ENCODE results near the gene ADCY5. TPM values are rescaled to one million over a fixed set of nuclear protein-coding genes. Genes with fewer than 3 reads are reported as not detected.

The ADCY5 gene
- total RNA-seq, 2 donors from 2014 or later, result 5.6 to 7.8 TPM

DNA sequence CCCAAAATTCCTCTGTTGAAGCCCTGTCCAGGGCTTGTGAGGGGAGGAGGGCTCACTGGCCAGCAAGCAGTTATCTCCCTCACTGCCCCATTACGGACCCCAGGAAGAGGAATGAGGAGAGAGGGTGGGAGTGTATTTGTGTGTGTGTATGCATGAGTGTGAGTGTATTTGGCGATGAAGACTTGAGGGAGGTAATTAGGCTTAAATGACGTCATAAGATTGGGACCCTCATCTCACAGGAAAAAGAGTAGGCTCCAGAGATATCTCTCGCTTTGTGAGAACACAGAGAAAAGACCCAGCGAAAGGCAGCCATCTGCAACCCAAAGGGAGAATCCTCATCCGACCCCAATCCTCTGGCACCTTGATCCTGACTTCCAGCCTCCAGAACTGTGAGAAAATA is 32.2 kb downstream of the ADCY5 start:
- Histone ChIP-seq H3K4me1 (peaks cover 5% of the 10 kb centered on the region), H3K27me3 (no peaks in the 10 kb centered on the region), H3K36me3 (no peaks in the 10 kb centered on the region), H3K9ac (ENCODE audit: low read depth in 2 of 2, low read length in 2 of 2) (no peak overlapping the region), H3K9me3 (no peaks in the 10 kb centered on the region), H3K27ac (no peak overlapping the region), H3K4me3 (no peak overlapping the region)
- intact Hi-C loops (cut with DNase I), result no loop called here
- TF ChIP-seq, protein P1, sequence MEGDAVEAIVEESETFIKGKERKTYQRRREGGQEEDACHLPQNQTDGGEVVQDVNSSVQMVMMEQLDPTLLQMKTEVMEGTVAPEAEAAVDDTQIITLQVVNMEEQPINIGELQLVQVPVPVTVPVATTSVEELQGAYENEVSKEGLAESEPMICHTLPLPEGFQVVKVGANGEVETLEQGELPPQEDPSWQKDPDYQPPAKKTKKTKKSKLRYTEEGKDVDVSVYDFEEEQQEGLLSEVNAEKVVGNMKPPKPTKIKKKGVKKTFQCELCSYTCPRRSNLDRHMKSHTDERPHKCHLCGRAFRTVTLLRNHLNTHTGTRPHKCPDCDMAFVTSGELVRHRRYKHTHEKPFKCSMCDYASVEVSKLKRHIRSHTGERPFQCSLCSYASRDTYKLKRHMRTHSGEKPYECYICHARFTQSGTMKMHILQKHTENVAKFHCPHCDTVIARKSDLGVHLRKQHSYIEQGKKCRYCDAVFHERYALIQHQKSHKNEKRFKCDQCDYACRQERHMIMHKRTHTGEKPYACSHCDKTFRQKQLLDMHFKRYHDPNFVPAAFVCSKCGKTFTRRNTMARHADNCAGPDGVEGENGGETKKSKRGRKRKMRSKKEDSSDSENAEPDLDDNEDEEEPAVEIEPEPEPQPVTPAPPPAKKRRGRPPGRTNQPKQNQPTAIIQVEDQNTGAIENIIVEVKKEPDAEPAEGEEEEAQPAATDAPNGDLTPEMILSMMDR (IDR thresholded peaks at IDR 0.05), result no peak
- DNase-seq, result no peak

DNA sequence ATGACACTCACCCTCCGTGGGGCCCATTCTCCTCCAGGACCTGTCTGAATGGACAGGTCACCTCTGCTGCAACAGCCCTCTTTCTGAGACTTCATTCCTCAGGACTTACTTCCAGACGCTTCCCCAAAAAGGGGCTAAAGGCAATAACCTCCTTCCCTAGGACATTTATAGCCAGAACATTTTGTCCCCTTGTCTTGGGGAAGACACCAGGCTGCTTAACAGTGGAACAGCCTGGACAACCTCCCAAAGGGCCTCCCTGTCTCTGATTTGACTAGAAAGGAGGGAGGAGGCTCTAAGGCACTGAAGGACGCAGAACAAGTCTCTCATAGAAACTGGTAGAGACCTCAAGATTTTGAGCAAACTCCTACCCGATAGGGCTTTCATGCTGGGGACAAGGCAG is 32.7 kb downstream of the ADCY5 start:
- TF ChIP-seq, protein P1 (IDR thresholded peaks at IDR 0.05), result no peak
- Histone ChIP-seq H3K9ac (ENCODE audit: low read depth in 2 of 2, low read length in 2 of 2) (no peak overlapping the region), H3K36me3 (no peaks in the 10 kb centered on the region), H3K27me3 (no peaks in the 10 kb centered on the region), H3K9me3 (no peaks in the 10 kb centered on the region), H3K4me3 (no peak overlapping the region), H3K4me1 (peaks cover under 1% of the 10 kb centered on the region), H3K27ac (no peak overlapping the region)
- intact Hi-C loops (cut with DNase I), result no loop called here
- no peak for DNase-seq

DNA sequence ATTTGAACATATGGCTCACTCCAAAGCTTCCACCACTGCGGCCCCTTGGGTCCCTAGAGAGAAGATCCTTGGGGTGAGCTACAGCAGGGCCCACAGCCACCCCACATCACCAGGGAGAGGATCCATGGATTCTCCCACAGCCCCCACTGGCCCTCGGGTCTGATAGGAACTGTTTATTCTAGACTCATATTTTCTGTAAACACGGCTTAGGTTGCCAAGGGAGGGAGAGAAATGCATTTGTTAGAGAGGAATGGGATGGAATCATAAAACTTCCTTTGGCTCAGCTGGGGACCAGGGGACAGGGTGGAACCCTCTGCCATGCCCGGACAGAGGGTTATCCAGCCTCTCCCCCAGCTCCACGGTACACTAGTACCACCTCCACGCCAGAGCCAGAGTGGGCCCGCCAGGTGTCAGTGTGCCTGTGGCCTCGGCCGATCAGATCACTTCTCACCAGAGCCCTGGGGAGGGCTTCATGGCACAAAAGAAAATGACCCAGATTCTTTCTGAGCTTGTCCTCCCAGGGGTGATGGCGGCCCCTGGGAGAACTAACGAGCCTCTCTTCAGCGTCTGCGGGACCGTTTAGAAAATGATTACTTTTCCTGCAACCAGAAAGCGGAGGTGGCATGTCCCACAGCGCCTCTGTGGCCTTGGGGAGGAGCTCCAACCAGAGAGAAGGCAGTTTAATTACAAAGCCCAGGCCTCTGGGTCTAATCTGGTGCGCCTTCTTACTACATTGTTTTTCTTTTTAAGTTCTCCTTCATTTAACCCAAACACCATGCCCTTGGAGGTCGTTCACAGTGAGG is 33.7 kb downstream of the ADCY5 start:
- H3K4me1 ChIP-seq, result no peaks in the 10 kb centered on the region

DNA sequence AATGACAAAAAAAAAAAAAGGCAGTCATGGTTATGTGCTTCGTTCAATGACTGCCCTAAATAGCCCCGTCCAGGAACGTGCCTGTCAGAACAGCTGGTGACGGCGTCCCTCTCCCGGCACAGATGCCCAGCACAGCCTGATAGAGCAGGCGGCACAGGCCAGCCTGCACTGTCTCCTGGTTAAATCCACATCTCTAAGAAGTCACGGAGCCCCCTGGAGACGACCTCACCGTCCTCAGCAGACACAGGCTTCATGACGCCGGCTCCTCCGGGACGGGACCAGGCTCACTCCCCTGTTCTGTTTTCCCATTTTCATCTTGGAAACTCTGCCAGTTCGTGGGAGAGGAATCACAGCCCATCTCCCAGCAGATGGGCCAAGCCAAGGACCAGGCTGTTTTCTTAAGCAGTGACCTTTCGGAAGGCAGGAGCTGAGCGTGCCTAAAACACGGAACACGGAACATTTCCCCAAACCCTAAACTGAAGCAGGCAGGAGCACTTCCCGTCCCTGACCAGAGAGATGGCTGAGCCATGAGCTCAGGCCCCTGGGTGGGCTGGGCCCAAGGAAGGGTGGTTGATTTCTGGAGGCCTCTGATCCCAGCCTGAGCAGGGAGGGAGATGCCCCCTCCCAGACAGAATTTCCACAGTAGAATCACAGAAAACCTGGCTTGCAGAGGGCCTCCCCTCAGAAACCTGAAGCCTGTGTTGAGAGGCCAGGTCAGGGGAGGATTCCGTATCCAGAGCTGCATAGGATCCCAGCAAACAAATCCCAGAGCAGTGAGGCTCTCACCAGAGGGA is 35.9 kb downstream of the ADCY5 start:
- Histone ChIP-seq H3K36me3 (no peaks in the 10 kb centered on the region), H3K4me1 (no peaks in the 10 kb centered on the region), H3K27ac (peak overlapping the region; percentile 44), H3K9me3 (no peaks in the 10 kb centered on the region), H3K4me3 (no peak overlapping the region), H3K9ac (ENCODE audit: low read depth in 2 of 2, low read length in 2 of 2) (no peak overlapping the region), H3K27me3 (no peaks in the 10 kb centered on the region)
- TF ChIP-seq, protein P1 (IDR thresholded peaks at IDR 0.05), result no peak
- intact Hi-C loops (cut with DNase I), result no loop called here
- DNase-seq, result no peak

More for the DNA sequence above, 33.7 kb downstream of the ADCY5 start:
- H3K27me3 ChIP-seq, result no peaks in the 10 kb centered on the region
- H3K9me3 ChIP-seq, result no peaks in the 10 kb centered on the region
- intact Hi-C loops (cut with DNase I), result no loop called here
- H3K36me3 ChIP-seq, result no peaks in the 10 kb centered on the region
- H3K9ac ChIP-seq (ENCODE audit: low read depth in 2 of 2, low read length in 2 of 2), result no peak overlapping the region
- TF ChIP-seq, protein P1 (IDR thresholded peaks at IDR 0.05), result no peak
- no peak overlapping the region for H3K27ac ChIP-seq
- no peak overlapping the region for H3K4me3 ChIP-seq
- DNase-seq, result no peak

DNA sequence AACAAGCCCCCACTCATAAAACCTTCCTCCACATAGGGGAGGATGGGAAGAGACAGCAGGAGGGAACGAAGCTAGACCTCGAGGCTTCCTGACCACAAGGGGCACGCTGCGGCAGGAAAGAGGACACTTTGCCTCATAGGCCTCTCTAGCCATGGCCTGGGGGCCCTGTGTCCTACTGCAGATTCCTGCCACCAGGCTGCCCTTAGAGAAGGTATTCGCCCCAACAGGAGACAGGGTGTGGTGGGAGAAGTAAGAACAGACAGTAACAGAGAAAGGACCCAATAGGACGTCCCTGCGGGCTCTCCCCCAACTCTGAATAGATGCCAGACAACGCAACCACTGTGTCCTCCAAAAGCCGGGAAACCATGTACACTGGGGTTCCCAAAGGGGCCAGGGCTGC is 36.8 kb downstream of the ADCY5 start:
- Histone ChIP-seq H3K9ac (ENCODE audit: low read depth in 2 of 2, low read length in 2 of 2) (no peak overlapping the region), H3K36me3 (no peaks in the 10 kb centered on the region), H3K4me1 (no peaks in the 10 kb centered on the region), H3K27me3 (no peaks in the 10 kb centered on the region), H3K4me3 (no peak overlapping the region), H3K27ac (no peak overlapping the region), H3K9me3 (no peaks in the 10 kb centered on the region)
- TF ChIP-seq, protein P1 (IDR thresholded peaks at IDR 0.05), result no peak
- intact Hi-C loops (cut with DNase I), result no loop called here
- DNase-seq, result no peak
